Smooth muscle cell of the umbilical artery (primary cell): ENCODE data around the gene HECTD3. TPM values are rescaled to one million over a fixed set of nuclear protein-coding genes. Genes with fewer than 3 reads are reported as not detected.

Experiments
- total RNA-seq: library from RNA; depleted of rRNA; stranded (reverse); fragments of >200 nt; gene quantifications from 2 replicates; pipeline ENCODE4 v1.2.3, GENCODE V29; 2014

The HECTD3 gene
- total RNA-seq, result 11.6 and 24.1 TPM in 2 replicates

GRCh38 chr1:45010855-45011811 lies at the start of gene HECTD3:
HECTD3 (minus strand) TSS chr1:45011324; CDS start chr1:45011257, 67 bp downstream.

GRCh38 chr1:45011837-45012638 lies 914 bp upstream of the HECTD3 start, which contains the start of gene UROD:
UROD (plus strand) TSS chr1:45012254; CDS start chr1:45012266, 12 bp downstream.

Other genes starting within 250 kb of the HECTD3 start
- gene RPS8, start 235.8 kb downstream of the HECTD3 start, total RNA-seq, result 927 and 1,770 TPM in 2 replicates
- gene BEST4, start 223.2 kb downstream of the HECTD3 start, total RNA-seq, result under 0.01 TPM in 1 of 2 replicates, not detected in the other
- gene PLK3, start 210.9 kb downstream of the HECTD3 start, total RNA-seq, result 27.0 and 52.4 TPM in 2 replicates
- not detected in 2 replicates for gene DYNLT4, start 204.0 kb downstream of the HECTD3 start, total RNA-seq
- gene BTBD19, start 202.8 kb downstream of the HECTD3 start, total RNA-seq, result 11.9 and 17.0 TPM in 2 replicates
- under 0.01 and 0.05 TPM in 2 replicates for gene PTCH2, start 168.1 kb downstream of the HECTD3 start, total RNA-seq
- gene EIF2B3, start 24.7 kb downstream of the HECTD3 start, total RNA-seq, result 30.4 and 34.4 TPM in 2 replicates
- gene UROD, start 930 bp upstream of the HECTD3 start, total RNA-seq, result 73.3 and 96.5 TPM in 2 replicates
- under 0.01 TPM in 1 of 2 replicates, not detected in the other for gene ZSWIM5, start 195.3 kb upstream of the HECTD3 start, total RNA-seq